Heart left ventricle (tissue), 13 donors: Measurements from ENCODE around the gene SEC61A1.

Experiments used
- POLR2A ChIP-seq, 2 donors: fragments of 450-650 bp; IDR thresholded peaks; one replicate each; pipeline ENCODE4 v1.6.1; 2017; ENCODE audit warnings: antibody characterized with exemption in 2 of 2, mild to moderate bottlenecking in 2 of 2, moderate library complexity in 2 of 2
- TF ChIP-seq, protein P1 (sequence below), 12 donors: fragments of 200-600 bp; sonication (generic) in 4 of 12; IDR thresholded peaks; one replicate each; pipeline versions ENCODE4 v1.5.0 to v1.8.0; 2018 to 2022; ENCODE audit warnings: antibody characterized with exemption in 12 of 12, mild to moderate bottlenecking in 5 of 12
- donor health status: ischemic (EF 13 %, LVEDD 7.1; RV severe dilation, severe dysfunction).
- donor health status: DM: no; HTN: yes; CAD: no.
- donor health status: DM: no; HTN: no; CAD: no.
- donor health status: ischemic (EF 25% LVEDD 6.9; RV normal size, moderate dysfunction).
- donor health status: ischemic (EF 25% LVEDD 5.7; RV mildly dilated, moderate dysfunction).
- donor health status: ischemic (EF 35%, LVEDD 5.7; RV mildly dilated, moderate dysfunction).
- donor health status: nonischemic (EF 11% LVEDD 7.7; RV severe dilation, severe dysfunction).
- donor health status: DM: yes; HTN: yes; CAD: no.
- donor health status: PGD.
- donor health status: ischemic (EF 29% LVEDD 5.4; RV normal size, mild dysfunction).
- donor health status: nonischemic (EF 23%, LVEDD 6.1; RV moderate dilation, normal function).

DNA sequence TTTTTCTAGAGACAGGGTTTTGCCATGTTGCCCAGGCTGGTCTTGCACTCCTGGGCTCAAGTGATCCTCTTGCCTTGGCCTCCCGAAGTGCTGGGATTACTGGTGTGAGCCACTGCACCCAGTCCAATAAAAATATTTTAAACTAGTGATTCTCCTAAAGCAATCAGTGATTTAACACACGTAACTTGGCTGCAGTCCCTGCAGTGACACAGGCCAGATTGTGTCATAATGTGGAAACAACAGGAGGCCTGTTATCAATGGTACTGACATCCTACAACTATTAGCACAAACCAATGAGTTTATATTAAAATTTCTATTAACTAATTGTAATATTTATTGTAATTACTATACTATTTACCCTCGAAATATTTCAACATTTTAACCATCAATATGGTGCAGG lies 1.6 kb upstream of the SEC61A1 start:
- TF ChIP-seq, protein P1, sequence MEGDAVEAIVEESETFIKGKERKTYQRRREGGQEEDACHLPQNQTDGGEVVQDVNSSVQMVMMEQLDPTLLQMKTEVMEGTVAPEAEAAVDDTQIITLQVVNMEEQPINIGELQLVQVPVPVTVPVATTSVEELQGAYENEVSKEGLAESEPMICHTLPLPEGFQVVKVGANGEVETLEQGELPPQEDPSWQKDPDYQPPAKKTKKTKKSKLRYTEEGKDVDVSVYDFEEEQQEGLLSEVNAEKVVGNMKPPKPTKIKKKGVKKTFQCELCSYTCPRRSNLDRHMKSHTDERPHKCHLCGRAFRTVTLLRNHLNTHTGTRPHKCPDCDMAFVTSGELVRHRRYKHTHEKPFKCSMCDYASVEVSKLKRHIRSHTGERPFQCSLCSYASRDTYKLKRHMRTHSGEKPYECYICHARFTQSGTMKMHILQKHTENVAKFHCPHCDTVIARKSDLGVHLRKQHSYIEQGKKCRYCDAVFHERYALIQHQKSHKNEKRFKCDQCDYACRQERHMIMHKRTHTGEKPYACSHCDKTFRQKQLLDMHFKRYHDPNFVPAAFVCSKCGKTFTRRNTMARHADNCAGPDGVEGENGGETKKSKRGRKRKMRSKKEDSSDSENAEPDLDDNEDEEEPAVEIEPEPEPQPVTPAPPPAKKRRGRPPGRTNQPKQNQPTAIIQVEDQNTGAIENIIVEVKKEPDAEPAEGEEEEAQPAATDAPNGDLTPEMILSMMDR (IDR thresholded peaks at IDR 0.05), result no peak
- no peak for TF ChIP-seq POLR2A (IDR thresholded peaks at IDR 0.05)
